Hepatocyte (in vitro differentiated cells): ENCODE results near the gene LRRK1.

Source experiments
- EZH2 ChIP-seq: fragments of 200-600 bp; sonication (generic); IDR thresholded peaks from 2 replicates; pipeline ENCODE4 v1.6.1; 2016; ENCODE audit warnings: antibody characterized with exemption, mild to moderate bottlenecking, borderline replicate concordance
- EZH2phosphoT487 ChIP-seq: fragments of 200-600 bp; sonication (generic); IDR thresholded peaks from one replicate; pipeline ENCODE4 v1.6.1; 2018; ENCODE audit warnings: antibody characterized with exemption, mild to moderate bottlenecking, low read depth, moderate library complexity; ENCODE audit not compliant: unreplicated experiment, severe bottlenecking
- TF ChIP-seq, protein P1 (sequence below): fragments of 200-600 bp; sonication (generic); IDR thresholded peaks from 2 replicates; pipeline ENCODE4 v1.5.1; 2016; ENCODE audit warnings: antibody characterized with exemption, mild to moderate bottlenecking; ENCODE audit not compliant: poor library complexity

DNA sequence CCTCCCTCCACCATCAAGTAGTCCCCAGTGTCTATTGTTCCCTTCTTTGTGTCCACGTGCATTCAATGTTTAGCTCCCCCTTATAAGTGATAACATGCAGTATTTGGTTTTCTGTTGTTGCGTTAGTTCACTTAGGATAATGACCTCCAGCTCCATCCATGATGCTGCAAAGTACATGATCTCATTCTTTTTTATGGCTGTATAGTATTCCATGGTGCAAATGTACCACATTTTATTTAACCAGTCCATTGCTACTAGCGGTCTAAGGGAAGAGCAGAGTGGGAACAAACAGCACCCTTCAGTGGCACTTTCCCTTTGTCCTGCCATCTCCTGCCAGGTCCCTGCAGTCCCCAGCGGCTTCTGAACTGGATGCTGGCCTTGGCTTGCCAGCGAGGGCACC is 69.1 kb downstream of the LRRK1 start:
- TF ChIP-seq, protein P1, sequence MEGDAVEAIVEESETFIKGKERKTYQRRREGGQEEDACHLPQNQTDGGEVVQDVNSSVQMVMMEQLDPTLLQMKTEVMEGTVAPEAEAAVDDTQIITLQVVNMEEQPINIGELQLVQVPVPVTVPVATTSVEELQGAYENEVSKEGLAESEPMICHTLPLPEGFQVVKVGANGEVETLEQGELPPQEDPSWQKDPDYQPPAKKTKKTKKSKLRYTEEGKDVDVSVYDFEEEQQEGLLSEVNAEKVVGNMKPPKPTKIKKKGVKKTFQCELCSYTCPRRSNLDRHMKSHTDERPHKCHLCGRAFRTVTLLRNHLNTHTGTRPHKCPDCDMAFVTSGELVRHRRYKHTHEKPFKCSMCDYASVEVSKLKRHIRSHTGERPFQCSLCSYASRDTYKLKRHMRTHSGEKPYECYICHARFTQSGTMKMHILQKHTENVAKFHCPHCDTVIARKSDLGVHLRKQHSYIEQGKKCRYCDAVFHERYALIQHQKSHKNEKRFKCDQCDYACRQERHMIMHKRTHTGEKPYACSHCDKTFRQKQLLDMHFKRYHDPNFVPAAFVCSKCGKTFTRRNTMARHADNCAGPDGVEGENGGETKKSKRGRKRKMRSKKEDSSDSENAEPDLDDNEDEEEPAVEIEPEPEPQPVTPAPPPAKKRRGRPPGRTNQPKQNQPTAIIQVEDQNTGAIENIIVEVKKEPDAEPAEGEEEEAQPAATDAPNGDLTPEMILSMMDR: no peak
- TF ChIP-seq EZH2: no peak
- no peak for TF ChIP-seq EZH2phosphoT487
